GM10847 (cell line): ENCODE measurements around the gene RNF121.

Experiments
- POLR2A ChIP-seq: IDR thresholded peaks from 2 replicates; pipeline ENCODE4 v1.6.1; 2011; ENCODE audit not compliant: insufficient read length; ENCODE audit errors: extremely low read depth

The RNF121 gene

DNA sequence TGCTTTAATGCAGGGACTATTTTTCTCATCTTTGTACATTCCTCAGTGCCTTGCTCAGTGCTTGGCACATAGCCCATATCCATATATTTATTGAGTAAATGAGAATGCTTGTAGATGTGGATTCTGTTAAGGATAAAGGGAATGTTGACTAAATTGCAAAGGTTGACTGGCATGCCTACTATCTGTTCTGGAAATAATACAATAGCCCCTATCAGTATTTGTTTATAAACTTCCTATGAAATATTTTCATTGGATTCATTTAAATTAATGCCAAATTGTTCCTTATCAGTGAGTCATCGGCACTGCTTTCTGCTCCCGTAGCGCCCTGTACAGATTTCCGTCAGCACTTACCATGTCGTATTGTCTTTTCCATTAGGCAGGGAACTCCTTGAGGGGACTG is 8.0 kb downstream of the RNF121 start:
- TF ChIP-seq POLR2A = no peak

DNA sequence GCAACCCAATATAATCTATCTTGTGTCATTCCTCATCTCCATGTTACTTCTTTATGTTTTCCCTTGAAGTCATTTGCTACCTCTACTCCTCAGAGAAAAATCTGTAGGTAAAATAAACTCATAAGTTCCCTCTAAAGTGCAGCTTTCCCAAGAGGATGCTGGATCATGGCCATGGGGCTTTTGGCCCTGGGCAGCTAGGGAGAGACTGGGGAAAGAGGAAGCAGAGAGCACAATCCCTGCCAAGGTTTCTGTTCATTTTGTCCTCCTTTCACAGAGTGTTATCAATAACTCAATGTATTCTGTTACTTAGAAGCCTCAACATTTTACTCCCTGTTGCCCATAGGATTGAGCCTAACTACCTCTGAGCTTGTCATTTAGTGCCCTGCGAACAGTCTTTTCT is 9.0 kb downstream of the RNF121 start:
- no peak for TF ChIP-seq POLR2A

DNA sequence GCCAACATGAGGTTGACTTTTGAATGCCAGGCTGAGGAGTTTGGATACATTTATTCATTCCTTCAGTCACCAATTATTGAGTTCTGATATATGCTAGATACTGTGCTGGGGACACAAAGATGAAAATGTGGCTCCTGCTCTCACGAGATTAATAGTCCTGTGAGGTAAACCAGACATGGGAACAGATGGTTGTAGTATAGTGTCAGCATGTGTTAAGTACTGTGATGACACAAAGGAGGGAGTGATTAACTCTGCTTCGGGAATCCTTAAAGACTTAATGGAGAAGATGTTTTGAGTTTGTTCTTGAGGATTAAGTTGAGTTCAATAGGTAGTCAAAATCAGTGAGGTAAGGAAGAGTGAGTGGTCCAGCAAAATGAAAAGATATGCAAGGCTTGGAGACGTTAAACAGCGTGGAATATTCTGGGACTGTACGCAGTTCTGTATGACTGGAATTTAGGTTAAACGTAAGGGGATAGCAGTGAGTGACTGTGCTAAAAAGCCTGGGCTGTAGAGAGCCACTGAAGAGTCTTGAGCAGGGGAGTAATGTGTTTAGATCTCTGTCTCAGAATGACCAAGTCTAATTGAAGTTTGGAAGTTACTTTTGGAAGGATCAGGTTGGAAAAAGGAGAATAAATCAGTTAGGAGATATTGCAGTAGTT is 11.8 kb downstream of the RNF121 start:
- no peak for TF ChIP-seq POLR2A

DNA sequence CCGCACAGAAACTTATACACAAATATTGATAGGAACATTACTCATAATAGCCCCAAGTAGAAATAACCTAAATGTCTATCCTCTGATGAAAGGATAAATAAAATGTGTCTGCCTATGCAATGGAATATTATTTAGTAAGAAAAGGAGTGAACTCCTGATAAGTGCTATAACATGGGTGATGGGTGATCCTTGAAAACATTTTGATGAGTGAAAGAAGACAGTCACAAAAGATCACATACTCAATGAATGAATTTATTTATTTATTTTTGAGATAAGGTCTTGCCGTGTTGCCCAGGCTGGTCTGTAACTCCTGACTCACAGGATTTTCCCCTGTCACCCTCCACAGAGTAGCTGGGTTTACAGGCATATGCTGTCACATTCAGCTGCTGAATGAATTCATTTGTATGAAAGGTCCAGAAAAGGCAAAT is 17.3 kb downstream of the RNF121 start:
- TF ChIP-seq POLR2A = no peak

DNA sequence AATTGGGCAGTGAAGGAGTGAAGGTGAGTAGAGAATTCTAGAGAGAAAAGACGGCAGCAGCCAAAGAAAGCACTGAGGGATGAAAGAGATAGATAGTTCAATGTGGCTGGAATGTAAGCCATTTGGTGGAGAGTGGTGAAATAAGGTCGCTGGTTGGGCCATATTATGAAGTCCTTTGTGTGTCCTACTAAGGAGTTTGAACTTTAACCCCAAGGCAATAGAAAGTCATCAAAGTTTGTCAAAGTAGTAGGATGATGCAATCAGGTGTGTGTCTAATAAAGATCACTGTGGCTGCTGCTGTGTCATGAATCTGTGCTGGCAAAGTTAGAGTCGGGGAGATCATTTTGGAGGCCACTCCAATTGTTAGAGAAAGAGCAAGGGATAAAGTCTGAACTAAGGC is 18.7 kb downstream of the RNF121 start:
- no peak for TF ChIP-seq POLR2A

DNA sequence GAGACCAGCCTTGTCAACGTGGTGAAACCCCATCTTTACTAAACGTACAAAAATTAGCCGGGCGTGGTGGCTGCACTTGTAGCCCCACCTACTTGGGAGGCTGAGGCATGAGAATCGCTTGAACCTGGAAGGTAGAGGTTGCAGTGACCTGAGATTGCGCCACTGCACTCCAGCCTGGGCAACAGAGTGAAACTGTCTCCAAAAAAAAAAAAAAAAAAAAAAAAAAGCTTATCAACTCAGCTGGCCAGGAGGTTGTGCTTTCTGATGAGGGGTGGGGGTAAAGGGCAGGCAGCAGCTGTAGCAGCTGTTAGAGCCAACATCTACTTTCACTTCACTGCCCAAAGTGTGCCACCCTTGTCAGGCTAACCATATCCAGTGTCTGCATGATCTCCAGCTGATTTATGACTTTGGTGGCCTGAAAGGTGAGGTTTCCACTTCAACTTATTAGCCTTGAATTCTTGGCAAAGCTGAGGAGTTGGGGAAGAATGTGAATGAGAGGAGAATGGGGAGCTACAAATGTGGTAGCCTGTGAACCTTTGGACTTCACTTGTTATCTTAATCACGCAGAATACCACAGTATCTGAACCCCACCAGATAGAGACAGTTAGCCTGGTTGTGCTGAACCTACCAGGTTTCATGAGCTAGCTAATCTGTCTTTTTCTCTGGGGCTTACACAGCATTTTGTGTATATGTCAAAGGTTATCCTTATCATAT is 19.6 kb downstream of the RNF121 start:
- no peak for TF ChIP-seq POLR2A

DNA sequence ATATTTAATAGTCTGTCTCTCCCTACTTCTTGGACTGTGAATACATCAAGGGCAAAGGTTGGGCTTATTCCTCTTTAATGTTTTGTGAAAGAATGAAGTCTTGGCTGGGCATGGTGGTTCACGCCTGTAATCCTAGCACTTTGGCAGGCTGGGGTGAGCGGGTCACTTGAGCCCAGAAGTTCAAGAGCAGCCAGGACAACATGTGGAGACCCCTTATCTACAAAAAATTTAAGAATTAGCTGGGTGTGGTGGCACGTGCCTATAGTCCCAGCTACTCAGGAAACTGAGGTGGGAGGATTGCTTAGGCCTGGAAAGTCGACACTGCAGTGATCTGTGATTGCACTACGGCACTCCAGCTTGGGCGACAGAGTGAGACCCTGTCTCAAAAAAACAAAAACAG is 20.2 kb downstream of the RNF121 start:
- no peak for TF ChIP-seq POLR2A

DNA sequence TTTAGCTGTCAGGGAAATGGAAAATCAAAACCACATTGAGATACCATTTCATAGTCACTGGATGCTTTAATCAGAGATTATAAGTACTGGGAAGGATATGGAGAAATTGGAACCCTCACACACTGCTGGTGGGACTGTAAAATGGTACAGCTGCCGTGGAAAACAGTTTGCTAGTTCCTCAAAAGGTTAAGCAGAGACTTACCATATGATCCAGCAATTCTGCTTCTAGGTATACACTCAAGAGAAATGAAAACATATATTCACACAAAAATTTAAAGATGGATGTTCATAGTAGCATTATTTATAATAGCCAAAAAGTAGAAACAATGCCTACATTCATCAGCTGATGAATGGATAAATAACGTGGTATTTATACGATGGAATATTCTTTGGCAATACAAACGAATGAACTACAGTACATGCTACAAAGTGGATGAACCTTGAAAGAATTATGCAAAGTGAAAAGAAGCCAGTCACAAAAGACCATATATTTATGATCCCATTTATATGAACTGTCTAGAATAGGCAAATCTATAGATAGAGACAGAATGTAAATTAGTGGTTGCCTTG is 23.0 kb downstream of the RNF121 start:
- no peak for TF ChIP-seq POLR2A

DNA sequence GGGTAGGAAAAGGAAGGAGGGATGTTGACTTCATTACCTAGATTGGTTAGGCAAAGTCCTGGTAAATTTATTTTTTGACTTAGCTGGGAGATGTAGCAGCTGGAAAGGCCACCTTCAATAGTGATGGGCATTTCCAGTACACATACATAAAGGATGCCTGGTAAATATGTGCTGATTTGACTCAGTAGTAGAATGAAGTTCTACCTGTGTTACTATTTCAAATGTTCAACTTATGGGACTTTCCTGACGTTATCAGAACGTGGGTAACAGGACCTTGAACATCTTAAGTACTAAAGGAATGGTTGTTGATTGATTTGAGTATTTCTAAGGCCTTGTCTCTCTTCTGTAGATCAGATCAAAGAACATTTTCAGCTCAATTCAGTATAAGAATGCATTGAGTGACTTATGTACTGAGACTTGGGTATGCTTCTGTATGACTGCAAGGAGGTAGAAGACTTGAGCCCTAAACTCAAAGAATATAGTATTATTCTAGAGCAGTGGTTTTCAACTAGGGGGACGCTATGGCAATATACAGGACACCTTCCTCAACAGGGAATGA is 27.1 kb downstream of the RNF121 start:
- TF ChIP-seq POLR2A = no peak

DNA sequence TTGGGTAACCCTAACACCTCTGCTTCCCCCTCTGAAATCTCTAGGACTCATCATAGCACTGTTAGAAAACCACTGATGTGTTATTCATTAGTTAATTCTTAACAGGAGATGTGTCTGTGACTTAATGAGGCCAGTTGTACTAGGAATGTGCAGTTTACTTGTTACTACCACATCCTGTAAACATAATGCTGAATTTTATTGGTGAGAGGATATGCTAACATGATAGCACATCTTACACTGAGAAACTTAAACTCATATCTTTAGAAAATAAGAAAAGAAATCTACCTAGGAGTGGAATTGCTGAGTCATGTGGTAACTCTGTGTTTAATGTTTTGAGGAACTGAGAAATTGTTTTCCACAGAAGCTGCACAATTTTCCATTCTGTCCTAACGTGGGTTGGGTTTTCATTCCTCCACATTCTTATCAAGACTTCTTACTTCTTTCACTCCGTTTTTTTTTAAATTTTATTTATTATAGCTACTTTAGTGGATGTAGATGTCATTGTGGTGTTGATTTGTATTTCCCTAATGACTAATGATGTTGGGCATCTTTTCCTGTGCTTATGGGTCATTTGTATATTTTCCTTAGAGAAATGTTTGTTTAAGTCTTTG is 33.7 kb downstream of the RNF121 start:
- no peak for TF ChIP-seq POLR2A

DNA sequence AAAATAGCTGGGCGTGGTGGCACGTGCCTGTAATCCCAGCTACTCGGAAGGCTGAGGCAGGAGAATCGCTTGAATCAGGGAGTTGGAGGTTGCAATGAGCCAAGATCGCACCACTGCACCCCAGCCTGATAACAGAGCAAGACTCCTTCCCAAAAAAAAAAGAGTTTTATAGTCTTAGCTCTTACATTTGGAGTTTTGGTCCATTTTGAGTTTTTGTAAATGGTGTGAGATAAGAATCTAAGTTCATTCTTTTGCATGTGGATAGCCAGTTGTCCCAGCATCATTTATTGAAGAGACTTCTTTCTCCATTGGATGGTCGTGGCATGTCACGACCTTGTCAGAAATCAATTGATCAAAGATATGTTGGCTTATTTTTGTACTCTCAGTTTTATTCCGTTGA is 34.6 kb downstream of the RNF121 start:
- TF ChIP-seq POLR2A = no peak

DNA sequence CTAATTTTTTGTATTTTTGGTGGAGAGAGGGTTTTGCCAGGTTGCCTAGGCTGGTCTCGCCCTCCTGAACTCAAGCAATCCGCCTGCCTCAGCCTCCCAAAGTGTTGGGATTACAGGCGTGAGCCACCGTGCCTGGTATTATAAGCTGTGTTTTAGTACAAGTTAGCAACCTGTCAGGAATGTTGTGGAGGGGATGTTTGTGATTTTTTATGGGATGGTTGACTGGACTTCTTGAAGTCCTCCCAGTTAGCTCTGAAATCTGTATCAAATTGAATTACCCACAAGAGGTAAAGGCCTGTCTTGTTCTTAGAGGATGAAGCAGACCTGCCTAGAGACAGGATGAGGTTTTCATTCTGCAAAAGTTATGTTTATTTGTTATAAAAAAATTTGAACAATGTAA is 35.8 kb downstream of the RNF121 start:
- no peak for TF ChIP-seq POLR2A

DNA sequence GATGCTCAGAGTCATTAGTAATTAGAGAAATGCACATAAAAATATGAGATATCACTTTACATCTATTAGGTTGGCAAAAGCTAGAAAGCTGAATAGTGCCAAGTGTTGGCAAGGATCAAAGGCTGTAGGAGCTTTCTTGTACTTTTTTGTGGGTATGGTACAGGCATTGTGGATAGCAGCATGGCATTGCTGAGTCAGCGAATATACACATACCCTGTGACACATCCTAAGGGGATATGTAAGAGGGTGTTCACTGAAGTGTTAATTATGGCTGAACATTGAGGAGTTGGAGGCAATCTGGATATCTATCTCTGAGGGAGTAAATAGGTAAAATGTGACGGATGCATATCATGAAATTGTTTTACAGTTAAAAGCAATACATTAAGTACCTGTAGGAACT is 42.8 kb downstream of the RNF121 start:
- no peak for TF ChIP-seq POLR2A

DNA sequence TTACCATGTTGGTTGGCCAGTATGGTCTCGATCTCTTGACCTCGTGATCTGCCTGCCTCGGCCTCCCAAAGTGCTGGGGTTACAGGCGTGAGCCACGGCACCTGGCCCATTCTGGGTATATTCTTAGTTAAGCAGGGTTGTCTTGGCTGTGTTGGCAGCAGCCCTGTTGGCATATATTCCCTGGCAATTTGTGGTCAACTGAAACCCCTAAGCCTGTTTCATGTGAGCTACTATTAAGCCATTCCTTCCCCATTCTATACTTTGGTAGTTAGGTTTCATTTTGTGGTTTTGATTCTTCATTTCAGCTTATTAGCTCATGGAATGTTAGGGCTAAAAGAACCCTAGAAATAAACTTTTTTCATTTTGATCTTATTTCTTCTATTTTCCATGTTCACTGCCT is 47.7 kb downstream of the RNF121 start:
- TF ChIP-seq POLR2A = no peak

DNA sequence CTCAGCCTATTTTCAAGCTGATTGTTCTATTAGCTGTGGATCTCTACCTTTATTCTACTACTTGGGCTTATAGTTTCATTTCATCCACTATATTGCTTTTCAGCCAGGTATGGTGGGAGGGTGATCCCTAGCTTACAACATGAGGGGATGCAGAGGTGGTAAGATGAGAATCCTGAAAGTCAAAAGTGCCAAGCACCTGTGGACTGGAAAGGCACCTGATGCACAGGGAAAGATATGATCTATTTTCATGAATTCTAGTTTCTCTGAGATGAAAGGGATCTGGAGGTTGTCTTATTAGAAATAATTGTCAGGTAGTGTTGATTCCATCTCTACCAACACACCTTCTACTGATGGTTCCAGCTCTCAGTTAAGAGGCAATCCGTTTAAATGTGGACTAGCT is 48.2 kb downstream of the RNF121 start:
- TF ChIP-seq POLR2A = no peak
